ENCODE data around the gene VPS39.

- TF ChIP-seq CTCF (IDR thresholded peaks at IDR 0.05) = no peak
- TF ChIP-seq POLR2A (IDR thresholded peaks at IDR 0.05) = no peak
These were observed 89.3 kb downstream of the VPS39 start for GRCh38 chr15:42118650-42119445.

All from ovary (tissue), 3 donors.